Thyroid gland (tissue), 4 donors: ENCODE results near the gene SPAG8.

Source experiments
- POLR2A ChIP-seq, 2 donors: fragments of 450-650 bp; IDR thresholded peaks; one replicate each; pipeline ENCODE4 v1.6.1; 2017; ENCODE audit warnings: antibody characterized with exemption in 2 of 2, mild to moderate bottlenecking in 2 of 2, moderate library complexity in 1 of 2
- TF ChIP-seq, protein P1 (sequence below), 6 experiments: fragments of 200-600 bp in 3 of 6; fragments of 450-650 bp in 3 of 6; sonication (generic) in 3 of 6; IDR thresholded peaks; one replicate each; pipeline ENCODE4 v1.5.1; 2016 to 2019; ENCODE audit warnings: antibody characterized with exemption in 6 of 6, mild to moderate bottlenecking in 2 of 6, inconsistent platforms in 1 of 6, moderate library complexity in 1 of 6

DNA sequence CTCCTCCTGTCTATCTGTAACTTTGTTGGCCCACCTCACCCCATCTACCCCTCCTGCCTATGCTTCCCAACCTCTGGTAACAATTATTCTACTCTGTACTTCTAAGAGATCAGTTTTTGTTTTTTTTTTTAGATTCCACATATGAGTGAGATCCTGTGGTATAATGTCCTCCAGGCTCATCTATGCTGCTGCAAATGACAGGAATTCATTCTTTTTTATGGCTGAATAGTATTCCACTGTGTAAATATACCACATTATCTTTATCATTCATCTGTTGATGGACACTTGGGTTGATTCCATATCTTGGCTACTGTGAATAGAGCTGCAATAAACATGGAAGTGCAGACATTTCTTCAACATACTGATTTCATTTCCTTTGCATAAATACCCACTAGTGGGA, 28.6 kb downstream of the SPAG8 start:
- TF ChIP-seq, protein P1, sequence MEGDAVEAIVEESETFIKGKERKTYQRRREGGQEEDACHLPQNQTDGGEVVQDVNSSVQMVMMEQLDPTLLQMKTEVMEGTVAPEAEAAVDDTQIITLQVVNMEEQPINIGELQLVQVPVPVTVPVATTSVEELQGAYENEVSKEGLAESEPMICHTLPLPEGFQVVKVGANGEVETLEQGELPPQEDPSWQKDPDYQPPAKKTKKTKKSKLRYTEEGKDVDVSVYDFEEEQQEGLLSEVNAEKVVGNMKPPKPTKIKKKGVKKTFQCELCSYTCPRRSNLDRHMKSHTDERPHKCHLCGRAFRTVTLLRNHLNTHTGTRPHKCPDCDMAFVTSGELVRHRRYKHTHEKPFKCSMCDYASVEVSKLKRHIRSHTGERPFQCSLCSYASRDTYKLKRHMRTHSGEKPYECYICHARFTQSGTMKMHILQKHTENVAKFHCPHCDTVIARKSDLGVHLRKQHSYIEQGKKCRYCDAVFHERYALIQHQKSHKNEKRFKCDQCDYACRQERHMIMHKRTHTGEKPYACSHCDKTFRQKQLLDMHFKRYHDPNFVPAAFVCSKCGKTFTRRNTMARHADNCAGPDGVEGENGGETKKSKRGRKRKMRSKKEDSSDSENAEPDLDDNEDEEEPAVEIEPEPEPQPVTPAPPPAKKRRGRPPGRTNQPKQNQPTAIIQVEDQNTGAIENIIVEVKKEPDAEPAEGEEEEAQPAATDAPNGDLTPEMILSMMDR (IDR thresholded peaks at IDR 0.05): no peak
- no peak for TF ChIP-seq POLR2A (IDR thresholded peaks at IDR 0.05)
